Measurements from ENCODE around the gene LZTS2.

The LZTS2 gene

DNA sequence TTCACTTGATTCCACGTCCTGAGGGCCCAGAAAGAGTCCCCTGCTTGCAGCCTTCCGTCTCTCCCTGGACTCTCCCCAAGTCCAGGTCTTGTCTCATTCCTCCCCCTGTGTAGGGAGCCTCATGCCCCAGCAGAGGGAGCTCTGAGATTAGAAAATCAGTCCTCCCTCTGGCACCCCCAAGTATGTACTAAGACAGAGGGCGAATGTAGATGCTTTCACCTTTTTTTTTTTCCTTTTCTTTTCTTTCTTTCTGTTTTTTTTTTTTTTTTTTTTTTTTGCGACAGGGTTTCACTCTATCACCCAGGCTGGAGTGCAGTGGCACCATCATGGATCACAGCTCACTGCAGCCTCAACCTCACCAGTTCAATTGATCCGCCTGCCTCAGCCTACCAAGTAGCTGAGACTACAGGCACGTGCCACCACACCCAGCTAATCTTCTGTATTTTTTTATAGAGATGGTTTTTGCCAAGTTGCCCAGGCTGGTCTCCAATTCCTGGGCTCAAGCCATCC, 41.7 kb downstream of the LZTS2 start:
- no peaks in the 10 kb centered on the region for H3K27me3 ChIP-seq (ENCODE audit: insufficient read depth, low read length, poor library complexity, severe bottlenecking)
- H3K79me2 ChIP-seq (ENCODE audit: insufficient read depth, low read length), result no peaks in the 10 kb centered on the region; the same call in 1 of the 2 replicates
- H3K9ac ChIP-seq (ENCODE audit: low read depth, low read length, poor library complexity, severe bottlenecking), result no peak overlapping the region
- no peaks in the 10 kb centered on the region for H3K9me2 ChIP-seq (replicated peaks; ENCODE audit: low read depth, low read length)
- H3K4me2 ChIP-seq (ENCODE audit: low read depth, low read length, poor library complexity, severe bottlenecking), result peak overlapping the region; percentile 10
- no peaks in the 10 kb centered on the region for H4K20me1 ChIP-seq (ENCODE audit: insufficient read depth, low read length, poor library complexity, severe bottlenecking)
- peaks cover 12% of the 10 kb centered on the region; the same call in 1 of the 2 replicates for H3K36me3 ChIP-seq (ENCODE audit: insufficient read depth, low read length)
- TF ChIP-seq EZH2phosphoT487 (IDR thresholded peaks at IDR 0.05; ENCODE audit: borderline replicate concordance) (no peak), CTCF (conservative IDR thresholded peaks at IDR 0.05; ENCODE audit: low read length) (peak; percentile 87)
- peaks cover 5% of the 10 kb centered on the region; the same call in 1 of the 2 replicates for H3F3A ChIP-seq (ENCODE audit: low read depth)
- no peaks in the 10 kb centered on the region for H3K9me3 ChIP-seq (ENCODE audit: insufficient read depth, low read depth, low read length)
- H3K4me3 ChIP-seq (ENCODE audit: low read length, poor library complexity, severe bottlenecking), result no peak overlapping the region
- no peak overlapping the region for H2AFZ ChIP-seq (ENCODE audit: low read length)
- peaks cover 22% of the 10 kb centered on the region for H3K4me1 ChIP-seq (ENCODE audit: insufficient read depth, low read length, poor library complexity, severe bottlenecking)

- no peak for TF ChIP-seq CTCF (conservative IDR thresholded peaks at IDR 0.05; ENCODE audit: low read length)
- TF ChIP-seq EZH2phosphoT487 (IDR thresholded peaks at IDR 0.05; ENCODE audit: borderline replicate concordance), result no peak
- peaks cover 5% of the 10 kb centered on the region; the same call in 1 of the 2 replicates for H3F3A ChIP-seq (ENCODE audit: low read depth)
- H2AFZ ChIP-seq (ENCODE audit: low read length), result no peak overlapping the region
- H3K9me3 ChIP-seq (ENCODE audit: insufficient read depth, low read depth, low read length), result no peaks in the 10 kb centered on the region
- no peaks in the 10 kb centered on the region; the same call in 1 of the 2 replicates for H3K79me2 ChIP-seq (ENCODE audit: insufficient read depth, low read length)
- peaks cover 22% of the 10 kb centered on the region for H3K4me1 ChIP-seq (ENCODE audit: insufficient read depth, low read length, poor library complexity, severe bottlenecking)
- H3K9ac ChIP-seq (ENCODE audit: low read depth, low read length, poor library complexity, severe bottlenecking), result peak overlapping the region; percentile 80
- no peaks in the 10 kb centered on the region for H3K9me2 ChIP-seq (replicated peaks; ENCODE audit: low read depth, low read length)
- peak overlapping the region; percentile 81 for H3K4me2 ChIP-seq (ENCODE audit: low read depth, low read length, poor library complexity, severe bottlenecking)
- peak overlapping the region; percentile 81 for H3K4me3 ChIP-seq (ENCODE audit: low read length, poor library complexity, severe bottlenecking)
- H3K36me3 ChIP-seq (ENCODE audit: insufficient read depth, low read length), result peaks cover 8% of the 10 kb centered on the region; the same call in 1 of the 2 replicates
- no peaks in the 10 kb centered on the region for H4K20me1 ChIP-seq (ENCODE audit: insufficient read depth, low read length, poor library complexity, severe bottlenecking)
- no peaks in the 10 kb centered on the region for H3K27me3 ChIP-seq (ENCODE audit: insufficient read depth, low read length, poor library complexity, severe bottlenecking)
These were observed 42.5 kb downstream of the LZTS2 start for GRCh38 chr10:101042118-101042517.

- H3K4me1 ChIP-seq (ENCODE audit: insufficient read depth, low read length, poor library complexity, severe bottlenecking), result peaks cover 22% of the 10 kb centered on the region
These were observed 43.2 kb downstream of the LZTS2 start for GRCh38 chr10:101042667-101043362.

More at GRCh38 chr10:101042667-101043362, 43.2 kb downstream of the LZTS2 start:
- H3K4me3 ChIP-seq (ENCODE audit: low read length, poor library complexity, severe bottlenecking), result peak overlapping the region; percentile 81
- peak overlapping the region; percentile 81 for H3K4me2 ChIP-seq (ENCODE audit: low read depth, low read length, poor library complexity, severe bottlenecking)
- no peaks in the 10 kb centered on the region for H4K20me1 ChIP-seq (ENCODE audit: insufficient read depth, low read length, poor library complexity, severe bottlenecking)
- H3K27me3 ChIP-seq (ENCODE audit: insufficient read depth, low read length, poor library complexity, severe bottlenecking), result no peaks in the 10 kb centered on the region
- H3K9me3 ChIP-seq (ENCODE audit: insufficient read depth, low read depth, low read length), result no peaks in the 10 kb centered on the region
- peak overlapping the region; percentile 82 for H2AFZ ChIP-seq (ENCODE audit: low read length)
- no peaks in the 10 kb centered on the region; the same call in 1 of the 2 replicates for H3K79me2 ChIP-seq (ENCODE audit: insufficient read depth, low read length)
- peaks cover 5% of the 10 kb centered on the region; the same call in 1 of the 2 replicates for H3F3A ChIP-seq (ENCODE audit: low read depth)
- TF ChIP-seq CTCF (conservative IDR thresholded peaks at IDR 0.05; ENCODE audit: low read length) (no peak), EZH2phosphoT487 (IDR thresholded peaks at IDR 0.05; ENCODE audit: borderline replicate concordance) (no peak)
- H3K9ac ChIP-seq (ENCODE audit: low read depth, low read length, poor library complexity, severe bottlenecking), result peak overlapping the region; percentile 80
- H3K36me3 ChIP-seq (ENCODE audit: insufficient read depth, low read length), result peaks cover 1% of the 10 kb centered on the region; the same call in 1 of the 2 replicates
- no peaks in the 10 kb centered on the region for H3K9me2 ChIP-seq (replicated peaks; ENCODE audit: low read depth, low read length)
